HTERT RPE-1 (cell line): ENCODE data around the gene PGRMC2.

ENCODE experiments used
- in situ Hi-C: fragments of 300-500 bp; cut with MboI; formaldehyde crosslinking; loops from 4 replicates; pipeline ENCODE4 v1.14.3; 2020; ENCODE audit warnings: low sequenced_read_pairs

PGRMC2 gene

GRCh38 chr4:128299848-128300247 lies 12.2 kb upstream of the PGRMC2 start:
- in situ Hi-C loops: no loop called here

- in situ Hi-C loops: no loop called here
Observed at GRCh38 chr4:128298852-128299251, 11.2 kb upstream of the PGRMC2 start.

- in situ Hi-C loops: no loop called here
Observed at GRCh38 chr4:128298146-128298758, 10.6 kb upstream of the PGRMC2 start.

- in situ Hi-C loops: no loop called here
Observed at GRCh38 chr4:128295255-128295654, 7.6 kb upstream of the PGRMC2 start.

- in situ Hi-C loops: no loop called here
Observed at GRCh38 chr4:128294464-128294863, 6.9 kb upstream of the PGRMC2 start.

GRCh38 chr4:128292349-128292748 lies 4.7 kb upstream of the PGRMC2 start:
- in situ Hi-C loops: no loop called here

- in situ Hi-C loops: no loop called here
Observed at GRCh38 chr4:128291096-128291495, 3.5 kb upstream of the PGRMC2 start.

GRCh38 chr4:128290526-128290925 lies 2.9 kb upstream of the PGRMC2 start:
- in situ Hi-C loops: no loop called here

- in situ Hi-C loops: no loop called here
Observed at GRCh38 chr4:128289523-128290158, 2.0 kb upstream of the PGRMC2 start.

- in situ Hi-C loops: no loop called here
Observed at GRCh38 chr4:128288689-128289106, 1.1 kb upstream of the PGRMC2 start.

- in situ Hi-C loops: no loop called here
Observed at GRCh38 chr4:128287871-128288688, 467 bp upstream of the PGRMC2 start.

- in situ Hi-C loops: no loop called here
Observed at GRCh38 chr4:128286474-128287058, 1.0 kb downstream of the PGRMC2 start.

- in situ Hi-C loops: no loop called here
Observed at GRCh38 chr4:128285085-128285997, 2.3 kb downstream of the PGRMC2 start.

GRCh38 chr4:128284317-128284716 lies 3.3 kb downstream of the PGRMC2 start:
- in situ Hi-C loops: no loop called here

- in situ Hi-C loops: no loop called here
Observed at GRCh38 chr4:128283071-128283470, 4.5 kb downstream of the PGRMC2 start.

- in situ Hi-C loops: no loop called here
Observed at GRCh38 chr4:128282516-128282915, 5.1 kb downstream of the PGRMC2 start.

- in situ Hi-C loops: no loop called here
Observed at GRCh38 chr4:128281354-128281753, 6.3 kb downstream of the PGRMC2 start.

GRCh38 chr4:128279624-128280225 lies 7.9 kb downstream of the PGRMC2 start:
- in situ Hi-C loops: no loop called here

GRCh38 chr4:128277856-128278255 lies 9.8 kb downstream of the PGRMC2 start:
- in situ Hi-C loops: no loop called here

GRCh38 chr4:128275346-128275745 lies 12.3 kb downstream of the PGRMC2 start:
- in situ Hi-C loops: no loop called here
